ENCODE data around the gene TCHH. TPM values are rescaled to one million over a fixed set of nuclear protein-coding genes. Genes with fewer than 3 reads are reported as not detected.

TCHH gene
- total and polyA plus RNA-seq, 2 of the 13 experiments (the other 11 are each of a cell fraction or from before 2014, with no cell fraction given), result not detected

DNA sequence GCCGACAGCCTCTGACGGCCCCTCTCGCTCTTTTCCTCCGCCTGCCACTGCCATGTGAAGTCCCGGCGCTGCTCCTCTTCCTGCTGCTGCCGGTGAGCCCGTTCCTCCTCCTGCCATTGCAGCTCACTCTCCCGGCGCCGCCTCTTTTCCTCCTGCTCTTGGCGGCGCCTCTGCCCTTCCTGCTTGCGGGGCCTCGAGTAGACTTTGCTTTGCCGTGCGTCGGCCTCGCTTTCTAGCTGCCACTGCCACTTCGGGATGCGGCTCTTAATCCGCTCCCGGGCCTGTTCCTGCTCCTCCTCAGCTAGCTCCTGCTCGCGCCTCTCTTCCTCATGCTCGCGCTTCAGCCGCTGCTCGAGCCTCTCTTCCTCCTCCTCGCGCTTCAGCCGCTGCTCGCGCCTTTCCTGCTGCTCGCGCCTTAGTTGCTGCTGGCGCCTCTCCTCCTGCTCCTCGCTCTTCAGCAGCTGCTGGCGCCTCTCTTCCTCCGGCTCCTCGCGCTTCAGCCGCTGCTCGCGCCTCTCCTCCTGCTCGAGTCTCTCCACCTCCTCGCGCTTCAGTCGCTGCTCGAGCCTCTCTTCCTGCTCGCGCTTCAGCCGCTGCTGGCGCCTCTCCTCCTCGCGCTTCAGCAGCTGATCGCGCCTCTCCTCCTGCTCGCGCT is 4.3 kb downstream of the TCHH start (continued):
- TF ChIP-seq, protein P1, sequence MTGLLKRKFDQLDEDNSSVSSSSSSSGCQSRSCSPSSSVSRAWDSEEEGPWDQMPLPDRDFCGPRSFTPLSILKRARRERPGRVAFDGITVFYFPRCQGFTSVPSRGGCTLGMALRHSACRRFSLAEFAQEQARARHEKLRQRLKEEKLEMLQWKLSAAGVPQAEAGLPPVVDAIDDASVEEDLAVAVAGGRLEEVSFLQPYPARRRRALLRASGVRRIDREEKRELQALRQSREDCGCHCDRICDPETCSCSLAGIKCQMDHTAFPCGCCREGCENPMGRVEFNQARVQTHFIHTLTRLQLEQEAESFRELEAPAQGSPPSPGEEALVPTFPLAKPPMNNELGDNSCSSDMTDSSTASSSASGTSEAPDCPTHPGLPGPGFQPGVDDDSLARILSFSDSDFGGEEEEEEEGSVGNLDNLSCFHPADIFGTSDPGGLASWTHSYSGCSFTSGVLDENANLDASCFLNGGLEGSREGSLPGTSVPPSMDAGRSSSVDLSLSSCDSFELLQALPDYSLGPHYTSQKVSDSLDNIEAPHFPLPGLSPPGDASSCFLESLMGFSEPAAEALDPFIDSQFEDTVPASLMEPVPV (CRISPR knock-in tag; IDR thresholded peaks at IDR 0.05), result no peak

DNA sequence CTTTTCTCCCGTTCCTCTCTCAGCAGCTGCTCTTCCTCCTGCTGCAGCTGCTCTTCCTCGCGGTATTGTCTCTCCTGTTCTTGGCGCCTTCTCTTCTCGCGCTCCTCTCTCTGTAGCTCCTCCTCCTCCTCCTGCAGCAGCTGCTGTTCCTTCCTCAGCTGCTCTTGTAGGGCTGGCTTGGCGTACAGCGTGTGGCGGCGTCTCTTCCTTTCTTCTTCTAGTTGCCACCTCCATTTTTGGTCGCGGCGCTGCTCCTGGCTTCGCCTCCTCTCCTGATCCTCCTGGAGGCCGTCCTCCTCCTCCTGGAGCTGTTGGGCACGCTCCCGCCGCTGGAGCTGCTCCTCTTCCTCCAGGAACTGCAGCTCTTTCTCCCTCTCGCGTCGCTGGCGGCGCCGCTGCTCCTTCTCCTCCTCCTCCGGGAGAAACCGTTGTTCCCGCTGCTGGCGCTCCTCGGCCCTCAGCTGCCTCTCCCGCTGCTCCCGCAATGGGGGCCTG is 4.8 kb downstream of the TCHH start:
- Histone ChIP-seq H3K9me3 (ENCODE audit: low read length) (no peaks in the 10 kb centered on the region), H3K36me3 (replicated peaks in 1 of 2; ENCODE audit: control insufficient read depth in 1 of 2, insufficient read depth in 2 of 2, low read length in 2 of 2) (no peaks in the 10 kb centered on the region), H3K27me3 (ENCODE audit: control insufficient read depth in 1 of 2, insufficient read depth in 2 of 2, low read length in 2 of 2) (peaks cover 5 to 55% of the 10 kb centered on the region in 2 experiments; a peak in 3 of 5 replicates), H3K27ac (ENCODE audit: extremely low read length, insufficient read depth, low read length) (no peak overlapping the region), H3K9ac (ENCODE audit: insufficient read depth, low read depth, low read length) (no peak overlapping the region), H2AFZ (ENCODE audit: low read length) (no peak overlapping the region), H3K79me2 (ENCODE audit: insufficient read depth, low read length) (no peaks in the 10 kb centered on the region), H3K4me1 (ENCODE audit: insufficient read depth, low read length) (no peaks in the 10 kb centered on the region), H4K20me1 (ENCODE audit: insufficient read depth, low read length) (no peaks in the 10 kb centered on the region), H3K4me3 (replicated peaks in 1 of 3; ENCODE audit: insufficient read depth in 1 of 3, low read depth in 2 of 3, low read length in 3 of 3) (peak overlapping the region in 1 of 3 experiments; percentile 28; a peak in 1 of 6 replicates), H3K4me2 (ENCODE audit: low read depth, low read length) (peak overlapping the region; percentile 47; the same call in 1 of the 2 replicates)
- ATAC-seq (no peak), FAIRE-seq (no peak), DNase-seq (ENCODE audit: low spot score) (no peak)
- TF ChIP-seq ZNF263 (CRISPR knock-in tag; IDR thresholded peaks at IDR 0.05) (peak; percentile 30; the same call in 1 of the 2 replicates), ZNF556 (CRISPR knock-in tag; IDR thresholded peaks at IDR 0.05; ENCODE audit: borderline replicate concordance) (no peak)
- in situ Hi-C loops (cut with HindIII; ENCODE audit: extremely low pct_ligation_motif_present, low pct_unique_long_range_greater_than_20kb), result no loop called here
- WGBS (ENCODE audit: low lambda C conversion rate), result 22% methylated on average over 31 of the region's 31 CpGs
- BruUV-seq (replicated peaks), result no TSS peak
- intact Hi-C loops (cut with micrococcal nuclease; ENCODE audit: unreplicated experiment), result no loop called here
- ChIA-PET POLR2A (no interaction called here), CTCF (ENCODE audit: low intra/inter-chr PET ratio, low total read pairs) (no interaction called here)

DNA sequence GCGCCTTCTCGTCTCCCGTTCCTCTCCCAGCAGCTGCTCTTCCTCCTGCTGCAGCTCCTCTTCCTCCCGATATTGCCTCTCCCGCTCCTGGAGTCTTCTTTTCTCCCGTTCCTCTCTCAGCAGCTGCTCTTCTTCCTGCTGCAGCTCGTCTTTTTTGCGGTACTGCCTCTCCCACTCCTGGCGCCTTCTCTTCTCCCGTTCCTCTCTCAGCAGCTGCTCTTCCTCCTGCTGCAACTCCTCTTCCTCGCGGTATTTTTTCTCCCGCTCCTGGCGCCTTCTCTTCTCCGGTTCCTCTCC is 5.3 kb downstream of the TCHH start:
- ATAC-seq (no peak), FAIRE-seq (no peak), DNase-seq (ENCODE audit: low spot score) (no peak)
- Histone ChIP-seq H3K9me3 (ENCODE audit: low read length) (no peaks in the 10 kb centered on the region), H2AFZ (ENCODE audit: low read length) (no peak overlapping the region), H3K79me2 (ENCODE audit: insufficient read depth, low read length) (no peaks in the 10 kb centered on the region), H4K20me1 (ENCODE audit: insufficient read depth, low read length) (no peaks in the 10 kb centered on the region), H3K4me1 (ENCODE audit: insufficient read depth, low read length) (no peaks in the 10 kb centered on the region), H3K9ac (ENCODE audit: insufficient read depth, low read depth, low read length) (no peak overlapping the region), H3K36me3 (replicated peaks in 1 of 2; ENCODE audit: control insufficient read depth in 1 of 2, insufficient read depth in 2 of 2, low read length in 2 of 2) (no peaks in the 10 kb centered on the region), H3K27me3 (ENCODE audit: control insufficient read depth in 1 of 2, insufficient read depth in 2 of 2, low read length in 2 of 2) (peaks cover 5 to 54% of the 10 kb centered on the region in 2 experiments; a peak in 3 of 5 replicates), H3K4me2 (ENCODE audit: low read depth, low read length) (no peak overlapping the region), H3K4me3 (replicated peaks in 1 of 3; ENCODE audit: insufficient read depth in 1 of 3, low read depth in 2 of 3, low read length in 3 of 3) (no peak overlapping the region), H3K27ac (ENCODE audit: extremely low read length, insufficient read depth, low read length) (no peak overlapping the region)
- POLR2A ChIA-PET, result no interaction called here
- intact Hi-C loops (cut with micrococcal nuclease; ENCODE audit: unreplicated experiment), result no loop called here
- CTCF ChIA-PET (ENCODE audit: low intra/inter-chr PET ratio, low total read pairs), result no interaction called here
- in situ Hi-C loops (cut with HindIII; ENCODE audit: extremely low pct_ligation_motif_present, low pct_unique_long_range_greater_than_20kb), result no loop called here
- 17% methylated on average over 15 of the region's 15 CpGs for WGBS (ENCODE audit: low lambda C conversion rate)
- no TSS peak for BruUV-seq (replicated peaks)
- TF ChIP-seq FOSL1 (CRISPR knock-in tag; IDR thresholded peaks at IDR 0.05; ENCODE audit: borderline replicate concordance), result no peak
- TF ChIP-seq, protein P2, sequence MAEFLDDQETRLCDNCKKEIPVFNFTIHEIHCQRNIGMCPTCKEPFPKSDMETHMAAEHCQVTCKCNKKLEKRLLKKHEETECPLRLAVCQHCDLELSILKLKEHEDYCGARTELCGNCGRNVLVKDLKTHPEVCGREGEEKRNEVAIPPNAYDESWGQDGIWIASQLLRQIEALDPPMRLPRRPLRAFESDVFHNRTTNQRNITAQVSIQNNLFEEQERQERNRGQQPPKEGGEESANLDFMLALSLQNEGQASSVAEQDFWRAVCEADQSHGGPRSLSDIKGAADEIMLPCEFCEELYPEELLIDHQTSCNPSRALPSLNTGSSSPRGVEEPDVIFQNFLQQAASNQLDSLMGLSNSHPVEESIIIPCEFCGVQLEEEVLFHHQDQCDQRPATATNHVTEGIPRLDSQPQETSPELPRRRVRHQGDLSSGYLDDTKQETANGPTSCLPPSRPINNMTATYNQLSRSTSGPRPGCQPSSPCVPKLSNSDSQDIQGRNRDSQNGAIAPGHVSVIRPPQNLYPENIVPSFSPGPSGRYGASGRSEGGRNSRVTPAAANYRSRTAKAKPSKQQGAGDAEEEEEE (CRISPR knock-in tag; IDR thresholded peaks at IDR 0.05; ENCODE audit: borderline replicate concordance), result no peak
- no peak for TF ChIP-seq EP300 (IDR thresholded peaks at IDR 0.05; ENCODE audit: low read depth in 2 of 2, low read length in 2 of 2)
- TF ChIP-seq EP300 (CRISPR knock-in tag; IDR thresholded peaks at IDR 0.05; ENCODE audit: borderline replicate concordance), result no peak
- TF ChIP-seq LCORL (IDR thresholded peaks at IDR 0.05), result no peak
- TF ChIP-seq LCORL (CRISPR knock-in tag; IDR thresholded peaks at IDR 0.05), result no peak
- no peak for TF ChIP-seq THYN1 (CRISPR knock-in tag; IDR thresholded peaks at IDR 0.05; ENCODE audit: borderline replicate concordance, low read depth)
- TF ChIP-seq ZNF550 (CRISPR knock-in tag; IDR thresholded peaks at IDR 0.05; ENCODE audit: borderline replicate concordance), result no peak
